H9 (cell line): ENCODE results near the gene ZNF474. TPM values are rescaled to one million over a fixed set of nuclear protein-coding genes. Genes with fewer than 3 reads are reported as not detected.

Experiments used
- DNase-seq: peaks from one replicate; pipeline ENCODE4 v3.0.0-alpha.2; 2017
- H2AFZ ChIP-seq: one replicate; pipeline ENCODE4 v1.6.1; 2013; ENCODE audit warnings: mild to moderate bottlenecking, low read length, control low read depth, moderate library complexity
- H2AK5ac ChIP-seq: 2 replicates; pipeline ENCODE4 v1.6.1; 2013; ENCODE audit warnings: low read length, control low read depth, mixed read lengths; ENCODE audit not compliant: insufficient read length
- H2BK120ac ChIP-seq: one replicate; pipeline ENCODE4 v1.6.1; 2013; ENCODE audit warnings: low read depth, mild to moderate bottlenecking, low read length, control low read depth, inconsistent platforms; ENCODE audit not compliant: poor library complexity, severe bottlenecking
- H2BK12ac ChIP-seq: 2 replicates; pipeline ENCODE4 v1.6.1; 2013; ENCODE audit warnings: low read length, control low read depth, mixed read lengths, low read depth; ENCODE audit not compliant: insufficient read length
- H2BK15ac ChIP-seq: 2 replicates; pipeline ENCODE4 v1.6.1; 2013; ENCODE audit warnings: low read depth, low read length, control low read depth
- H2BK20ac ChIP-seq: one replicate; pipeline ENCODE4 v1.6.1; 2013; ENCODE audit warnings: low read depth, mild to moderate bottlenecking, low read length, control low read depth, inconsistent platforms; ENCODE audit not compliant: poor library complexity, severe bottlenecking
- H2BK5ac ChIP-seq: 2 replicates; pipeline ENCODE4 v1.6.1; 2013; ENCODE audit warnings: low read length, control low read depth, mixed read lengths; ENCODE audit not compliant: insufficient read length
- H3K14ac ChIP-seq: 2 replicates; pipeline ENCODE4 v1.6.1; 2013; ENCODE audit warnings: low read length, control low read depth; ENCODE audit not compliant: insufficient read depth
- H3K18ac ChIP-seq: 2 replicates; pipeline ENCODE4 v1.6.1; 2013; ENCODE audit warnings: low read depth, mild to moderate bottlenecking, mixed read lengths, low read length, control low read depth; ENCODE audit not compliant: insufficient read length
- H3K23ac ChIP-seq: 2 replicates; pipeline ENCODE4 v1.6.1; 2013; ENCODE audit warnings: low read length, control low read depth, mixed read lengths, low read depth; ENCODE audit not compliant: insufficient read length
- H3K23me2 ChIP-seq: 2 replicates; pipeline ENCODE4 v1.6.1; 2013; ENCODE audit warnings: low read depth, mild to moderate bottlenecking, mixed read lengths, low read length, control low read depth; ENCODE audit not compliant: insufficient read length, poor library complexity, severe bottlenecking
- H3K27ac ChIP-seq: 2 replicates; pipeline ENCODE4 v1.5.1; 2013; ENCODE audit warnings: low read length, control low read depth, mixed read lengths, low read depth; ENCODE audit not compliant: insufficient read length
- H3K27me3 ChIP-seq: 2 replicates; pipeline ENCODE4 v1.6.1; 2013; ENCODE audit warnings: low read length, control low read depth, inconsistent platforms; ENCODE audit not compliant: insufficient read depth
- H3K4ac ChIP-seq: 2 replicates; pipeline ENCODE4 v1.6.1; 2013; ENCODE audit warnings: low read depth, mild to moderate bottlenecking, control low read depth, inconsistent platforms, low read length, moderate library complexity
- H3K4me1 ChIP-seq: 2 replicates; pipeline ENCODE4 v1.6.1; 2013; ENCODE audit warnings: low read length, control low read depth, inconsistent platforms; ENCODE audit not compliant: insufficient read depth
- H3K4me2 ChIP-seq: 2 replicates; pipeline ENCODE4 v1.6.1; 2013; ENCODE audit warnings: low read length, control low read depth, mixed read lengths; ENCODE audit not compliant: insufficient read length, insufficient read depth
- H3K56ac ChIP-seq: 2 replicates; pipeline ENCODE4 v1.6.1; 2013; ENCODE audit warnings: low read depth, mild to moderate bottlenecking, mixed read lengths, low read length, control low read depth; ENCODE audit not compliant: insufficient read length
- H3K79me1 ChIP-seq: 2 replicates; pipeline ENCODE4 v1.6.1; 2013; ENCODE audit warnings: low read depth, mild to moderate bottlenecking, moderate library complexity, low read length, control low read depth, inconsistent platforms; ENCODE audit not compliant: insufficient read depth, poor library complexity, severe bottlenecking
- H3K79me2 ChIP-seq: 2 replicates; pipeline ENCODE4 v1.6.1; 2013; ENCODE audit warnings: low read length, control low read depth, inconsistent platforms; ENCODE audit not compliant: insufficient read depth
- H3K9ac ChIP-seq: 2 replicates; pipeline ENCODE4 v1.6.1; 2013; ENCODE audit warnings: low read length, control low read depth, mixed read lengths; ENCODE audit not compliant: insufficient read length; ENCODE audit errors: extremely low read depth
- H3K9me3 ChIP-seq: one replicate; pipeline ENCODE4 v1.6.1; 2013; ENCODE audit warnings: low read depth, low read length, inconsistent platforms; ENCODE audit not compliant: control insufficient read depth
- H3T11ph ChIP-seq: one replicate; pipeline ENCODE4 v1.6.1; 2013; ENCODE audit warnings: mild to moderate bottlenecking, low read length, control low read depth, inconsistent platforms
- H4K20me1 ChIP-seq: one replicate; pipeline ENCODE4 v1.6.1; 2013; ENCODE audit not compliant: control insufficient read depth, insufficient read length, insufficient read depth
- H4K5ac ChIP-seq: 2 replicates; pipeline ENCODE4 v1.6.1; 2013; ENCODE audit warnings: low read depth, mild to moderate bottlenecking, mixed read lengths, low read length, control low read depth; ENCODE audit not compliant: insufficient read length
- H4K8ac ChIP-seq: replicated peaks from 2 replicates; pipeline ENCODE4 v1.6.1; 2013; ENCODE audit warnings: low read length, control low read depth, mixed read lengths, low read depth; ENCODE audit not compliant: insufficient read length
- H4K91ac ChIP-seq: 2 replicates; pipeline ENCODE4 v1.6.1; 2013; ENCODE audit warnings: low read depth, mild to moderate bottlenecking, moderate library complexity, mixed read lengths, low read length, control low read depth; ENCODE audit not compliant: insufficient read length
- H3K27ac Mint-ChIP-seq, 3 experiments: 2 replicates in 2 of 3; 3 replicates in 1 of 3; pipeline ENCODE4 v1.8.0; 2020 to 2021; ENCODE audit warnings: mixed read lengths in 3 of 3, mild to moderate bottlenecking in 1 of 3, moderate library complexity in 1 of 3
- H3K27me3 Mint-ChIP-seq: 2 replicates; pipeline ENCODE4 v1.8.0; 2021; ENCODE audit warnings: low read depth, mild to moderate bottlenecking, moderate library complexity, mixed read lengths
- H3K36me3 Mint-ChIP-seq, 3 experiments: 2 replicates in 2 of 3; 3 replicates in 1 of 3; pipeline ENCODE4 v1.8.0; 2020 to 2021; ENCODE audit warnings: low read depth in 3 of 3, mixed read lengths in 3 of 3; ENCODE audit not compliant: insufficient read depth in 1 of 3
- H3K4me1 Mint-ChIP-seq, 2 experiments: 2 replicates each; pipeline ENCODE4 v1.8.0; 2020; ENCODE audit warnings: mixed read lengths in 2 of 2
- H3K4me3 Mint-ChIP-seq, 2 experiments: 2 replicates in 1 of 2; 3 replicates in 1 of 2; pipeline ENCODE4 v1.8.0; 2020 to 2021; ENCODE audit warnings: mild to moderate bottlenecking in 2 of 2, mixed read lengths in 2 of 2, moderate library complexity in 1 of 2
- H3K9me3 Mint-ChIP-seq, 2 experiments: 2 replicates in 1 of 2; 3 replicates in 1 of 2; pipeline ENCODE4 v1.8.0; 2020; ENCODE audit warnings: mild to moderate bottlenecking in 2 of 2, mixed read lengths in 2 of 2, moderate library complexity in 1 of 2
- WGBS: extraction: QIAGEN DNeasy Blood & Tissue Kit; methylation state at CpG from one replicate; pipeline ENCODE4 v1.1.7; 2013; ENCODE audit warnings: missing lambda C conversion rate, low lambda C conversion rate, mixed read lengths; ENCODE audit not compliant: insufficient read length; ENCODE audit errors: extremely low coverage; 5-methylcytosine and 5-hydroxymethylcytosine counted together
- total RNA-seq: library from RNA; stranded (reverse); gene quantifications from 2 replicates; pipeline ENCODE4 v1.2.1, GENCODE V29; 2021
- TF ChIP-seq, protein P1 (sequence below): fragments of 200-600 bp; sonication (generic); conservative IDR thresholded peaks from 3 replicates; pipeline ENCODE4 v1.8.0; 2021; ENCODE audit warnings: antibody characterized with exemption, mild to moderate bottlenecking

The ZNF474 gene
- total RNA-seq, 1 experiment from 2014 or later, result not detected

DNA sequence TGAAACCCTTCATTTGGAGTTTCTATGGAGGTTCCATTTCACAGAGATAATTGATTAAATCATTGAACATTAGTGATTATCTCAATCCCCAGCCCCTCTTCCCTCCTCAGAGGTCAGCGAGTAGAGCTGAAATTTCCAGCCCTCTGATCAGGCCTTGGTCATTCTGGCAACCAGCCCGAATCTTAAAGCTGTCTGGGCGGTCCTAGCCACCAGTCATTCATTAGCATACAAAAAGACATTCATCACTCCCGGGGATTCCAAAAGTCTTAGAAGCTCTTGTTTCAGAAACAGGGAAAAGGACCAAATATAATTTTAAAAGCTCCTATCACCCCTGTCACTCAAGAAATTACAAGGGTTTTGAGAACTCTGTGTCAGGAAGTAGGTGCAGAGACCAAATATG is 41.3 kb downstream of the ZNF474 start:
- no peak overlapping the region for H2BK15ac ChIP-seq
- no peak overlapping the region for H3K56ac ChIP-seq
- no peak overlapping the region for H3K4me3 Mint-ChIP-seq
- no peak overlapping the region for H4K8ac ChIP-seq
- peaks cover 8% of the 10 kb centered on the region in 2 experiments for H3K4me1 Mint-ChIP-seq
- no peak overlapping the region for H4K91ac ChIP-seq
- H2AK5ac ChIP-seq, result no peak overlapping the region
- TF ChIP-seq, protein P1, sequence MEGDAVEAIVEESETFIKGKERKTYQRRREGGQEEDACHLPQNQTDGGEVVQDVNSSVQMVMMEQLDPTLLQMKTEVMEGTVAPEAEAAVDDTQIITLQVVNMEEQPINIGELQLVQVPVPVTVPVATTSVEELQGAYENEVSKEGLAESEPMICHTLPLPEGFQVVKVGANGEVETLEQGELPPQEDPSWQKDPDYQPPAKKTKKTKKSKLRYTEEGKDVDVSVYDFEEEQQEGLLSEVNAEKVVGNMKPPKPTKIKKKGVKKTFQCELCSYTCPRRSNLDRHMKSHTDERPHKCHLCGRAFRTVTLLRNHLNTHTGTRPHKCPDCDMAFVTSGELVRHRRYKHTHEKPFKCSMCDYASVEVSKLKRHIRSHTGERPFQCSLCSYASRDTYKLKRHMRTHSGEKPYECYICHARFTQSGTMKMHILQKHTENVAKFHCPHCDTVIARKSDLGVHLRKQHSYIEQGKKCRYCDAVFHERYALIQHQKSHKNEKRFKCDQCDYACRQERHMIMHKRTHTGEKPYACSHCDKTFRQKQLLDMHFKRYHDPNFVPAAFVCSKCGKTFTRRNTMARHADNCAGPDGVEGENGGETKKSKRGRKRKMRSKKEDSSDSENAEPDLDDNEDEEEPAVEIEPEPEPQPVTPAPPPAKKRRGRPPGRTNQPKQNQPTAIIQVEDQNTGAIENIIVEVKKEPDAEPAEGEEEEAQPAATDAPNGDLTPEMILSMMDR, result no peak
- no peak overlapping the region for H3T11ph ChIP-seq
- no peak overlapping the region for H2AFZ ChIP-seq
- H4K5ac ChIP-seq, result no peak overlapping the region
- peak; percentile 59 for DNase-seq
- H3K27me3 Mint-ChIP-seq, result no peaks in the 10 kb centered on the region
- H3K23ac ChIP-seq, result no peak overlapping the region
- no peak overlapping the region for H2BK5ac ChIP-seq
- H3K23me2 ChIP-seq, result no peaks in the 10 kb centered on the region
- H2BK12ac ChIP-seq, result no peak overlapping the region
- no peak overlapping the region for H3K14ac ChIP-seq
- WGBS, result no CpG with 5 or more reads among the region's 4 CpGs
- H3K4me1 ChIP-seq, result peaks cover 2% of the 10 kb centered on the region; the same call in 1 of the 2 replicates
- H3K4ac ChIP-seq, result no peak overlapping the region
- no peaks in the 10 kb centered on the region for H4K20me1 ChIP-seq
- no peak overlapping the region for H3K9ac ChIP-seq
- H3K27ac ChIP-seq, result no peak overlapping the region
- no peaks in the 10 kb centered on the region for H3K27me3 ChIP-seq
- no peaks in the 10 kb centered on the region for H3K79me2 ChIP-seq
- H3K79me1 ChIP-seq, result no peaks in the 10 kb centered on the region
- no peaks in the 10 kb centered on the region for H3K9me3 Mint-ChIP-seq
- no peak overlapping the region for H2BK120ac ChIP-seq
- no peak overlapping the region for H2BK20ac ChIP-seq
- H3K9me3 ChIP-seq, result no peaks in the 10 kb centered on the region
- no peaks in the 10 kb centered on the region for H3K36me3 Mint-ChIP-seq
- H3K18ac ChIP-seq, result no peak overlapping the region
- H3K27ac Mint-ChIP-seq, result no peak overlapping the region
- no peak overlapping the region for H3K4me2 ChIP-seq
